ENCODE measurements around the gene DNAJC5G. TPM values are rescaled to one million over a fixed set of nuclear protein-coding genes. Genes with fewer than 3 reads are reported as not detected.
"Not testable (repeated sequence)": the region's sequence is repeated elsewhere in the genome, so short reads cannot be mapped to it uniquely, and the experiment has no call there.

Gene DNAJC5G
- total RNA-seq, 2 experiments from 2014 or later = not detected

DNA sequence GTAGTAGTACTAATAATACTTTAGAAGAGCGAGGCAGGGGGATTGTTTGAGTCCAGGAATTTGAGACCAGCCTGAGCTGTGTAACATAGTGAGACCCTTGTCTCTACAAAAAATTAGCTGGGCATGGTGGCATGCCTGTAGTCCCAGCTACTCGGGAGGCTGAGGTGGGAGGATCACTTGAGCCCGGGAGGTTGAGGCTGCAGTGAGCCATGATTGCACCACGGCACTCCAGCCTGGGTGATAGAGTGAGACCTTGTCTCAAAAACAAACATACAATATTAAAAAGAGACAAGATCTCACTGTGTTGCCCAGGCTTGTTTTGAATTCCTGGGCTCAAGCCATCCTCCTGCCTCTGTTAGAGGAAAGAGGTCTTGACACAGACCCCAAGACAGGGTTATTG, 25.4 kb downstream of the DNAJC5G start:
- CTCF ChIA-PET = not testable (repeated sequence)

DNA sequence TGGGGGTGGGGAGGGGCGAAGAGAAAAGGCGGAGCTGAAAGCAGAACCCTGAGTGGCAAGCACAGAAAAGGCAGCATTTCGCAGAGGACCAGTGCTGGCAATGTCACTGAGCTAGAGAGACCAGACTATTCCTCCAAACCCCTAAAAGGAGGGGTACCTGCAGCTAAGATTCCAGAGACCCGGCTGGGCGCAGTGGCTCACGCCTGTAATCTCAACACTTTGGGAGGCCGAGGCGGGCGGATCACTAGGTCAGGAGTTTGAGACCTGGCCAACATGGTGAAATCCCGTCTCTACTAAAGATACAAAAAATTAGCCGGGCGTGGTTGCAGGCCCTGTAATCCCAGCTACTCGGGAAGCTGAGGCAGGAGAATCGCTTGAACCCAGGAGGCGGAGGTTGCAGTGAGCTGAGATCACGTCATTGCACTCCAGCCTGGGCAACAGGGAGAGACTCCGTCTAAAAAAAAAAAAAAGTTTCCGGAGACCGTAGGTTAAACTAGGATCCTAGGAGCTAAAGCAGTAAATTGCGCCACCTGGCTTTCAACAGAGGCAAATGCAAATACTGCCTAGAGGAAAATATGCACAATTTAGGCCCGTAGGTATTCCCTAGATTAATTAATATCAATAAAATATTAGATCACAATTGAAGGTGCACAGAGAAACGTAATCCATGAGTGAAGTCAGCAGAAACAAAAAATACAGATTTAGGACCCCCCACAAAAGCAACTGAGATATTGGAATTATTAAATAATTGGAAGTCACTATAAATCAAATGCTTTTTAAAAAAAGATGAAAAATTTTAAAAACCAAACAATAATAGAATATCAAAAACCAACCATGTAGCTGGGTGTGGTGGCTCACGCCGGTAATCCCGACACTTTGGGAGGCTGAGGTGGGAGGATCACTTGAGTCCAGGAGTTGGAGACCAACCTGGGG, 28.1 kb downstream of the DNAJC5G start:
- CTCF ChIA-PET = interaction anchor here (0.6 to 3.5 kb wide), 26 partner anchors 9 to 942 kb away, joined by 3 to 28 read pairs (median 4); partner anchors contain the start of gene TCF23

More for the DNA sequence above, 25.4 kb downstream of the DNAJC5G start:
- POLR2A ChIA-PET = not testable (repeated sequence)

DNA sequence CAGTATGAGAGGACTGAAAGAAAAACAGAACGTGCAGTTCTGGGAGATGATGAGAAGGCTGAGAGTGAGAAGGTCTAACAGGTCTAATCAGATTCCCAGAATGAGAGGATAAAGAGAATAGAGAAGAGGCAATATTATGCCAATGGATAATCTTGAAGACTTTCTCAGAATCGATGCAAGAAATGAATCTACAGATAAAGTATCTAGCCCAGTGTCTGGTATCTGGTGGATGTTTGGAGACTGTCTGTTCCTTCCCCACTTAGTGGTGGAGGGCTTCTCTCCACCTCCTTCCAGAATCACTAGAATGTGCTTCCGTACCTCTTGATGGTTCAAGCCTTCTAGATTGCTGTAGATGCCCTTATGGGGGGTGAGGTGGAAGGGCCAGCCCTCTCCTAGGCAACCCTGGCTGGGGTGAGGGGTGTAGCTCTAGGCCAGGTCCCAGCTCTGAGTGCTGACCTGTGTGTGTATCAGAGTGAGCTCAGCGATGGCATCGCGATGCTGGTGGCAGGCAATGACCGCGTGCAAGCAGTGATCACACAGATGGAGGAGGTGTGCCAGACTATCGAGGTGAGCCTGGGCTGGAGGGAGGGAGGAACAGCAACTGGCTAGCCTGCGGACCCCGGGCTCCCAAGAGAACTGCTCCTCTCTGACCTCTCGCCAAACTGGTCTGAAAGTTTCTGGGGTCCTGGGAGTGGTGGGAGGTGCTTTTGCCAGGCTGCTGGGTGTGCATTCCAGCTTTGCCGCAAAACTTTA, 29.4 kb downstream of the DNAJC5G start:
- POLR2A ChIA-PET = no interaction called here
- CTCF ChIA-PET = interaction anchor here (0.7 to 3.5 kb wide), 3 partner anchors 53 to 255 kb away, joined by 3 to 28 read pairs (median 3); no protein-coding TSS in a partner anchor

More for the DNA sequence above, 28.1 kb downstream of the DNAJC5G start:
- POLR2A ChIA-PET = interaction anchor here (0.5 to 0.6 kb wide), 3 partner anchors 17 to 333 kb away, joined by 3 to 6 read pairs (median 6); partner anchors contain the start of gene MAPRE3

DNA sequence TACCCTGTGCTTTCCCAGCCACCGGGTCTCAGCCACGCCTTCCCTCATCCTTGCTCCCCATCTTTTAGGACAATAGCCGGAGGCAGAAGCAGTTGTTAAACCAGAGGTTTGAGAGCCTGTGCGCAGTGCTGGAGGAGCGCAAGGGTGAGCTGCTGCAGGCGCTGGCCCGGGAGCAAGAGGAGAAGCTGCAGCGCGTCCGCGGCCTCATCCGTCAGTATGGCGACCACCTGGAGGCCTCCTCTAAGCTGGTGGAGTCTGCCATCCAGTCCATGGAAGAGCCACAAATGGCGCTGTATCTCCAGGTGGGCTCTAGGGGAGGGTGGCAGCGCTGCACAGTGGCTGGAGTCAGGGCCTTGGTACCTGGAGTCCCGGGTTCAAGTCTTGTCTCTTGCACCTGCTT, 30.3 kb downstream of the DNAJC5G start:
- CTCF ChIA-PET = interaction anchor here (0.6 to 3.5 kb wide), 3 partner anchors 26 to 165 kb away, joined by 3 to 28 read pairs (median 3); no protein-coding TSS in a partner anchor
- POLR2A ChIA-PET = no interaction called here

DNA sequence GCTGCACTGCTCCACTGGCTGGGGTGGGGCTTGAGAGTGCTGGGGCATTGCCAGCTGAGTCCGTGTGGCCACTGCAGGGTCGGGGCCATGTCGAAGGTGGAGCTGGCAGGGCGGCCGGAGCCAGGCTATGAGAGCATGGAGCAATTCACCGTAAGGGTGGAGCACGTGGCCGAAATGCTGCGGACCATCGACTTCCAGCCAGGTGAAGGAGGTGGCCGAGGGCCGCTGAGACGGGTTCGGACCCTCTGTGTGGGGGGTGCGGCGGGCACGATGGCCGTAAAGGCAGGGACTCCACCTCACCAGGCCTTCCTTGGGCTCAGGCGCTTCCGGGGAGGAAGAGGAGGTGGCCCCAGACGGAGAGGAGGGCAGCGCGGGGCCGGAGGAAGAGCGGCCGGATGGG, 30.9 kb downstream of the DNAJC5G start:
- ChIA-PET POLR2A (no interaction called here), CTCF (interaction anchor here (0.6 to 0.7 kb wide), 2 partner anchors 26 to 165 kb away, joined by 3 read pairs; no protein-coding TSS in a partner anchor)

DNA sequence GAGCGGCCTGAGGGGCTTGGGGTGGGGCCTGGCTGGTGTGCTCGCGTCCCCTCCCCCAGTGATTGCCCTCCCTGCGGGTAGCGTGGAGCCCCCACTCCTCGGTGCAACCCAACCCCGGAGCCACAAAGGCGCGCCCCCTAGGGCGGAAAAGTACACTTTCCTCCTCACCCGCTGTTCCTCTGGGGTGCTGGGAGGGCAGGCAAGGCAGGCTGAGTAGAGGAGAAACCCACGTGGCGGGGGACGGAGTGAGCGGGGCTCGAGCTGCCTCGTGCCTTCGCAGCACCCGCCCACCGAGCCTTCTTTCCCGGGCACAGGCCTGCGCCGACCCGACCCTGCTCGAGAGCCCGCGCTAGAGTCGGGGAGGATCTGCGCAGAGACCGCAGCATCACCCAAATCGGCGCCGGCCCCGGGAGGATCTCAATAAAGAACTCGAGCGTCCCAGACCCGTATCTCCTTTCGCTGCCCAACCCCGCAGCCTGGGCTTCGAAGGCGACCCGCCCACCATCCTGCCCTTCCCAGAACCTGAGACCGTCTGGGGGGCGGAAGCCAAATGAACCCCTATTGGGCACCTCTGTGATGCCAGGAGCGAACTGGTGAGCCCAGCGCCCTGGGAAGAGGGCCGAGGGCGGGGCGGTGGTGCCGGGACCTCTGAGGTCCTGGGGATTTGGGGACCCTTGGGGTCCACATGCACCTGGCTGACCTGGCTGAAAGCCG, 31.5 kb downstream of the DNAJC5G start:
- ChIA-PET CTCF (no interaction called here), POLR2A (no interaction called here)

DNA sequence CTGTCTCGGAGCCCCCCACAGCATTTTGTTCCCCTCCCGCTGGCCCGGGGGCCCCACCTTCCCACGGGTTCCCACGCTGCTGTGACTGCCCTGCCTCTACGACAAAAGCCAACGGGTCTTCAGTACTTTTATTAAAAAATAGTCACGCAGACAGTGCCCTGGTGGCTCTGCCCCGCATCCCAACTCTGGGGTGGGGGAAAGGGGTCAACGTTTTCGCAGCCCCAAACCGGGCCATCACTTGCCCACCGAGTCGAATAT, 32.0 kb downstream of the DNAJC5G start:
- ChIA-PET CTCF (no interaction called here), POLR2A (no interaction called here)

DNA sequence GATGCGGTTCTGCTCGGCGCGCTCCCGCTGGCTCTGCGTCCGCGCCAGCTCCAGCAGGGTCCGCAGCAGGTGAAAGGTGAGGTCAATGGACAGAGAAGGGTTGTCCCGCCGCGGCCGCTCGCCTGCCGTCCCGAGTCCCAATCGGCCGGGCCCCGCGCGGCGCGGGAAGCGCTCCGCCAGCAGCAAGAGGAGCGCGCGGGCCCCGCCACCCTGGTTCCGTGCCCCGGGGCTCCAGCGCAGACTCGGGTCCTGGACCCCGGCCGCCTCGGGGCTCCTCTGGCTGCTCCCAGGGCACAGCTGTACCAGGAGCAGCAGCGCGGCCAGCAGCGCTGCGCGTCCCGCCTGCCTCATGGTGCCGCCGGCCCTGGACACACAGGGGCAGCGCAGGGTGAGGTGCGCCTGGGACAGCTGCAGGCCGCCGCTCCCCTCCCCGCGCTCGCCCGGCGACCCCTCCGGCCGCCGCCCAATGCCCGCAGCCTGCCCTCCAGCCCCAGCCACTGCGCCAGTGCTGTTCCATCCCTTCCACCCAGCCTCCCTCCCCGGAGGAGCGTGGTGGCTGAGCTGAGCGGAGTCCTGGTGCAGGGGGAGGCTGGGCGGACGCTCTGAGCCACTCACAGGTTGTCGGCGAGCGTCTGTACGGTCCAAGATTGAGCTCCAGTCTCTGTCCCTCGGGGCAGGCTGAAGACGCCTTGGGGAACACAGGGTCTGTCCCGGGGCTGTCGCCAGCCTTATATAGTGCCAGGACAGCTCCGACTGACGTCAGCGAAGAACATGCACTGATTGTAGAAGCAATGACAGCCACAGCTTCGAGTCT, 32.5 kb downstream of the DNAJC5G start:
- POLR2A ChIA-PET = interaction anchor here (0.8 kb wide), 1 partner anchor 37 kb away, joined by 4 read pairs; no protein-coding TSS in a partner anchor

DNA sequence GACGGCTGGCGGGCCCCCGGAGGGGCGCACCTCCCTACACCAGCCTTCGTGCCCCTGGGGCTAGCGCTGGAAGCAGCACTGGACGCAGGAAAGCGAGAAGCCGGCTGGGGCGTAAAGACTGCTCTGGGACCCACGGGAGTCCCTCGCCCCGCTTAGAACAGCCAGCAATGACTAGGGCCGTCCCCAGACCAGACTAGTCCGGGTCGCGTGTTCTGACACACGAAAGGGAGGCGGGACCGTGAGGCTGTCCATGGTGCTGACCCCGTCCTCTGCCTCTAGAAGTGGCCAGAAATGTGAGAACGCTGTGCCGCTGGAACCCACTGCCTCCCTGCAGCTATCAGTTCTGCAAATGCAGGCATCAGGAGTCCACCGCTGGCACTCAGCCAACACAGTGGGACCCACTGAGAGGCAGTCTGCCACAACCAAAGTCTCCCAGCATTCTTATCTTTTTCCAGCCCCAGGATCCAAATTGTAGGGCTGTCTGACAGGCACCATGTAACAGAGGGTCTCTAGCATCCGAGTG, 33.2 kb downstream of the DNAJC5G start, which contains the start of gene UCN:
TSS of gene UCN (minus strand) at position 87 of the 523 bp plus-strand sequence. CDS start 550 bp downstream, outside the sequence.
- ChIA-PET CTCF (interaction anchor here (1.2 kb wide), 1 partner anchor 102 kb away, joined by 3 read pairs; no protein-coding TSS in a partner anchor), POLR2A (interaction anchor here (0.8 kb wide), 1 partner anchor 37 kb away, joined by 4 read pairs; no protein-coding TSS in a partner anchor)

More for the DNA sequence above, 32.5 kb downstream of the DNAJC5G start:
- CTCF ChIA-PET = no interaction called here

DNA sequence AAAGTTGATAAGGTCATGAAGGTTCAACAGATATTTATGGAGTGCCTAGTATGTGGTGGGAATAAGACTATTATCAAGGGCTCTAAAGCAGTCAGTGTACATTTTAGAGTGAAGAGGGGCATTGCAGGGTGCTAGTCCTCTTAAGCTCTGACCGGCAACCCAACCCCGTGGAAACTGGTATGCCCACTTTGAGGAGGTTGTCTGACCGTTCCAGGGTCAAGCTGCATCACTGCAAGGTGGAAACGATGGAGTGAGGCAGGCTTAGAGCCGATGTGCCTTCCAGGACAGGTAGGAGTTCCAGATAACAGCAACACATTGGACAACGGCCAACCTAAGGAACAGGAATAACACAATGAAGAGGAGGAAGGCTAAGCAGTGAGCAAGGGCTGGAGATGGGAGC, 34.4 kb downstream of the DNAJC5G start:
- ChIA-PET POLR2A (interaction anchor here (0.6 kb wide), 1 partner anchor 249 kb away, joined by 3 read pairs; no protein-coding TSS in a partner anchor), CTCF (interaction anchor here (0.6 to 1.2 kb wide), 2 partner anchors 39 to 101 kb away, joined by 3 read pairs; no protein-coding TSS in a partner anchor)

DNA sequence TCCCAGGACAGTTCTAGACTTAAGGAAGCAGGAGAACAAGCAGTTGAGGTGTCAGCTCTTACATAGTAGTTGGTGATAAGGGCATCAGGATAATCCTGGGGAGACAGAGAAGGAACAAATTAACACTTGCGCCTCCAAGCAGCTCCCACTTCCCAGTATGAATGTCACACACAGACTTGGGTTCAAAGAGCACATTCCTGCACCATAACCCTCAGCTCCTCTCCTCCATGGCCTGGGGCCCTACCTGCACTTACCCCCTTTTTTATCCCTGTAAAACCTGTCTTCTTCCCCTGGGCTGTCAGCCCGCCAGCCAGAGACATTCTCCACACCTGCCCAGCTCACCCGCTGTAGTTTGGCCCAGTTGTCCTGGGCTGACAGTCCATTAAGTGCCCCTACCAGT, 36.9 kb downstream of the DNAJC5G start:
- ChIA-PET POLR2A (interaction anchor here (0.6 to 0.8 kb wide), 2 partner anchors 11 to 43 kb away, joined by 3 to 5 read pairs; partner anchors contain the start of gene MPV17), CTCF (interaction anchor here (1.7 kb wide), 1 partner anchor 9 kb away, joined by 7 read pairs; no protein-coding TSS in a partner anchor)

DNA sequence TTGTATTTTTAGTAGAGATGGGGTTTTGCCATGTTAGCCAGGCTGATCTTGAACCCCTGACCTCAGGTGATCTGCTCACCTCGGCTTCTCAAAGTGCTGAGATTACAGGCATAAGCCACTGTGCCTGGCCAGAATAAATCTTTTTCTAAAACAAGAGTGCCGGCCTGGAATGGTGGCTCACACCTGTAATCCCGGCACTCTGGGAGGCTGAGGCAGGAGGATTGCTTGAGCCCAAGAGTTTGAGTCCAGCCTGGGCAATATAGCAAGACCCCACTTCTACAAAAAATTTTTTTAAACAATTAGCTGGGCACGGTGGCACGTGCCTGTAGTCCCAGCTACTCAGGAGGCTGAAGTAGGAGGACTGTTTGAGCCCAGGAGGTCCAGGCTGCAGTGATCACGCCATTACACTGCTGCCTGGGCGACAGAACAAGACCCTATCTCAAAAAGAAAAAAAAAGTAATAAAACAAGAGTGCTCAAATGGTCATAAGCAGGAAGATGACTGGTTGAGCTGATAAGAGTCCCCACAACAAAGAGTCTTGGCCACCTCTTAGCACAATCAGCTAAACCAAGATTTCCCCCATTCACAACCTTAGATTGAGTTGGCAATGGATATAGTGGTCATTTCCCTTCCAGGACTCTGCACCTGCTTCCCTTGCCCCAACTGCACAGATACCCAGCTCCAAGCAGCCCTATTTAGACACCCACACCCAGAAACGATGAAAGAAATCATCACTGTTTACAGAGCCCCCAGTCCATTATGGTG, 38.8 kb downstream of the DNAJC5G start:
- POLR2A ChIA-PET = no interaction called here

DNA sequence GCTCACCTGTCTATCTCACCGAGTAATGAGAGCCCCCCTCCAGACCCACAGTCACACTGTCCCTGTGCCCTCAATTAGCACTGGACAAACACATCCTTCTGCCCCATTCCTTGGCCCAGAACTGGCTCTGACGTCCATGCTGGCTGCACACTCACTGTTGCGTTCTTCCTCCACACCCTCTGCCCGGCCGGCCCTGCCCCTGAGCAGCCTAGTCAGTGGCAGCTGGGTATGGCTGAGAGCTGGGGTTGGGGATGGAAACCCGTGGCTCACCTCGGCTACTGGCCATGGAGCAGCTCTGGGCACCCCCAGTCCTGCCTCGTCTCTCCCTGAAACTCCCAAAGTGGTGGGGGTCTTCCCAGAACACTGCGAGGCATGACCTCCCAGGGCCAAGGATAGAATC, 39.5 kb downstream of the DNAJC5G start:
- ChIA-PET CTCF (interaction anchor here (0.6 to 1.7 kb wide), 3 partner anchors 12 to 216 kb away, joined by 3 to 6 read pairs (median 3); no protein-coding TSS in a partner anchor), POLR2A (no interaction called here)

More for the DNA sequence above, 38.8 kb downstream of the DNAJC5G start:
- CTCF ChIA-PET = interaction anchor here (0.6 to 1.7 kb wide), 2 partner anchors 34 to 216 kb away, joined by 3 to 6 read pairs; no protein-coding TSS in a partner anchor

DNA sequence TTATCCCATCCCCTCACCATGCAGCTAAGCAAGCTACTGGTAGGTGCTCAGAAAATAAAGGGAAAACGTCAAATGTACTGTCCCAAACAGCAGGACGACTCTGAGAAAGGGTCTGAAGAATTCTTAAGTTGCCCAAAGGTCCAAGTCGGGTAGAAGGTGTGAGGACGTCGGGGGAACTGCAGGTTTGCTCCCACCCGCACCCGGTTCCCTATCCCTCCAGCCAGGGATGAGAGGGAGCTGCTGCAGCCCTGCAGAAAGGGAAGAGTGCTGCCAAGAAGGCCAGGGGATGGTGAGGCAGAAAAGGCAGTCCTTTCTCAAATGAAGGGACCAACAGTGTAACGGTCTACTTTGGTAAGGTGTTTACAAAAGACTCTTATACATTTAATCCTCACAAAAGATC, 39.9 kb downstream of the DNAJC5G start:
- ChIA-PET CTCF (interaction anchor here (0.9 to 1.7 kb wide), 2 partner anchors 12 to 35 kb away, joined by 3 to 6 read pairs; no protein-coding TSS in a partner anchor), POLR2A (no interaction called here)

DNA sequence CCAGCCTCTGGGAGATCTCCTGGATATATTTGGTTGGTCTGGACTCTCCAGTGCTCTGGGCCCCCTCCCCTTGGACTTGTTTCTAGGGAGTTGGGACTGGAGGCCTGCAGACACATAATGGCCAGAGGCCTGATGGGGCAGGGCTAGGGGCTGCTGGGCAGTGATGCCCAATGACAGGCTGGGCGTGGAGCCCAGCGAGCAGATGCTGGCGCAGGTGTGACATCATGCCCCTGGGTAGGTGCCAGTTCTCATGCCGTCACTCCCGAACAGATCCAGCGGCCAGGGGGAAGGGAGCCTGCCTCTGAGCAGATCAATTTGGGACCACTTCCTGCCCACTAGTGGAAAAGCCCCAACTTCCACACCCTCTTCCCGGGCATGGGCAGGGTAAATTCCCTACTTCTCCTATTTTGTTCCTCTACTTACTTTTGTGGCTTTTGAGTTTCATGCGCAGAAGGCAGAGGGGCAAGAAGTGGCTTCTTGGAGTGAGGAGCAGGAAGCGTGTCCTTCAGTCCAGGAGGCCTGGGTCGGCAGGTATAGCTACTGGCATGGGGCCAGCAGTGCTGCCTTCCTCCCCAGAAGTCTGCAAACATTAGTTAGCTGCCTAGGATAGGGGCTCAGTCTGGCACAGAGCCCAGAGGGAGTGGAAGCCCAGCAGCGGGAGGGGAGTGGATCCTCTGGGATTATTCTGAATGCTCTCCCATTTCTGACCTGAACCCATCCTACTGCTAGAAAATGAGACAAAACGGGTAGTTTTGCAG, 41.6 kb downstream of the DNAJC5G start:
- POLR2A ChIA-PET = no interaction called here
- CTCF ChIA-PET = no interaction called here

DNA sequence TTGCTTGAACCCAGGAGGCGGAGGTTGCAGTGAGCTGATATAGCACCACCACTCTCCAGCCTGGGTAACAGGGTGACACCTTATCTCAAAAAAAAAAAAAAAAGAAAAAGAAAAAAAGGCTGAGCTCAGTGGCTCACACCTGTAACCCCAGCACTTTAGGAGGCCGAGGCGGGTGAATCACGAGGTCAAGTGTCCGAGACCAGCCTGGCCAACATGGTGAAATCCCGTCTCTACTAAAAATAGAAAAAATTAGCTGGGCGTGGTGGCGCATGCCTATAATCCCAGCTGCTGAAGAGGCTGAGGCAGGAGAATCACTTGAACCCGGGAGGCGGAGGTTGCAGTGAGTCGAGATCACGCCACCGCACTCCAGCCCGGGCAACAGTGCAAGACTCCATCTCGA, 44.6 kb downstream of the DNAJC5G start:
- CTCF ChIA-PET = interaction anchor here (0.6 to 0.7 kb wide), 3 partner anchors 29 to 239 kb away, joined by 3 read pairs; no protein-coding TSS in a partner anchor
- POLR2A ChIA-PET = not testable (repeated sequence)
